HS-27A (cell line): ENCODE results near the gene STC2.

Experiments used
- DNase-seq: peaks from one replicate; pipeline ENCODE4 v3.0.0-alpha.2; 2012; ENCODE audit warnings: low read depth, missing footprints

Gene STC2

DNA sequence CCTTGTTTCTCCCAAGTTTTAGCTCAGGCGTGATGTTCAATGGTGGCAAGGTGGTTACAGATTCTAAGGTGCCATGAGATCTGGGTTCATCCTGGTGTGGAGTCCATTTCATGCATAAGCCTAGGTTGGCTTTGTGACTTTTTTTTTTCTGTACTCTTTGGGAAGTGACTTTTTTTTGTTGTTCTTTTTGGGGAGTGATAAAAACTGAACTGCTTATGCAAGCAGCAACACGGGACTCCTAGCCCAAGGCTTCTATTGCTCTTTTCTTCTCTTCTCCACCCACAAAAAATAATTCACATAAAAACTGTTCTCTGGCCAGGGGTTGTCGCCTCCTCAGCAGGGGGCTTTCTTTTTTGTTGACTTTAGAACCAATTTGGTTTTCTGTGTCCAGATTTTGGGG, 15.4 kb downstream of the STC2 start:
- DNase-seq = no peak

DNA sequence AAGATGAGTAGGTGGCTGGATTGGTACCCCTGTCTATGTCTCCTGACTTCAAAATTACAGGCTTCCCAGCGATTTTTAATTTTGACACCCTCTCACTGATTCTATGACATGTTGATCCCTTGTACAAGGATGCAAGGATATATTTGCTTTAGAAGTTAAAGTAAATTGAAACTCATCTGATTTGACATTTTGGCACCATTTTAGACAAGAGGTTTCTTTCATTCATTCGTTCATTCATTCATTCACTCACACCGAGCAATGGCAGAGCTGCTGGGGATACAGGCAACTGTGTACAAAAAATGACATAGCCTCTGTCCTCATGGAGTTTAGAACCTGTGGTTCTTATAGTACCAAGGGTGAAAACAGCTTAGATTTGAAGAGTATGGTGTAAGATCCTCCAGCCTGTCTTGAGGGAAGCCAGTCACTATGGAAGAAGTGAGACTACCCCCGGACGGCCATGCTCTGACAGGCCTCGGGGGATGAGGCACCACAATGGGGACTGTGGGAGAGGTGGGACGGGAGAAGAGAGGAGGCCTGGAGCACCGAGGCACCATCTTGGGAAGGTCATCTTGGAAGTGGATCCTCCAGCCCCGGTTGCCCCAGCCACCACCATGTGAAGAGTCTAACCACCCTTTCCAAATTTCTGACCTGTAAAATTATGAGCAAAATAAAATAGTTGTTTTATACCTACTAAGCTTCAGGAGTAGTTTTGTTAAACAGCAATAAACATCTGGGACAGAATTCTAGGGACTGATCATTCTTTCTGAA, 16.2 kb downstream of the STC2 start:
- DNase-seq = no peak

DNA sequence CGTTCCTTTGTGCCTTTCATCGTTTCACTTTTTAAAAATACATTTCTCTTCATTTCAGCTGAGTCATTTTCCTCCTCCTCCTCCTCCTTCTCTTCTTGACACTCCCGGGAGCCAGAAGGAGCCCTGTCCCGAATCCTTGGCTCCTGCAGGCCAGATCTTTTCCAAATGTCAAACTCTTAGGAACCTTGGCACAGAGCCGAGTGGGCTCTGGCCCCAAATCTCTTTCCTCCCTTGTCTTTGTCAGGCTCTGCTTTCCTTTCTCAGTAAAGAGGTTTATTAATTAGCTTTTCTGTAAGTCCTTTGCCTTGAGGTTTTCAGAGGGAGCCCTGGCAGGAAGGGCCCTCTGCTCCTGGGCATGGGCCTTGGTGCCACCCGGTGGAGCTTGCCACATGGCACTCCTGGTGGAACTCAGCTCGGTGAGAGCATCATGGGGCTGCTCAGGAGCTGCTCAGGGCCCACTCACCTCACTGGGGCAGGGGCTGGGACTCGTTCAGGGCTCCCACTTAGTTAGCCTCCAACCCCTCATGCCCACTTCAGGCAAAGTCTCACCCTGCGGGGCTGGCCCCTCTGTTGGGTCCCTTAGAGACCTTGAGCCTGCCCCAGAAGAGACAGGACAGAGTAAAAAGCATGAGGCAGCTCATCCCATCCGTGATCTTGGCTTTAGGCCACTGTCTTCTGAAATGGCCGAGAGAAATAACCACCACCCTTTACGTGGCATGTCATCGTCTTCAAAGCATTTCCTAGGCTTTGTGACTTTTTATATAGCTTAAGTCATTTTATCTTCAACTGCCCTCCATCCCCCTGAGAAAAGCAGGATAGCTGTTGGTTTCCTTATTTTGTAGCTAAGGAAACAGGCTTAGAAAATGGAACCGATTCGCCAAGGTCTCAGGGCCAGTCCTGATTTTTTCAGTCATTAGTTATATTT, 17.1 kb downstream of the STC2 start:
- DNase-seq = no peak

DNA sequence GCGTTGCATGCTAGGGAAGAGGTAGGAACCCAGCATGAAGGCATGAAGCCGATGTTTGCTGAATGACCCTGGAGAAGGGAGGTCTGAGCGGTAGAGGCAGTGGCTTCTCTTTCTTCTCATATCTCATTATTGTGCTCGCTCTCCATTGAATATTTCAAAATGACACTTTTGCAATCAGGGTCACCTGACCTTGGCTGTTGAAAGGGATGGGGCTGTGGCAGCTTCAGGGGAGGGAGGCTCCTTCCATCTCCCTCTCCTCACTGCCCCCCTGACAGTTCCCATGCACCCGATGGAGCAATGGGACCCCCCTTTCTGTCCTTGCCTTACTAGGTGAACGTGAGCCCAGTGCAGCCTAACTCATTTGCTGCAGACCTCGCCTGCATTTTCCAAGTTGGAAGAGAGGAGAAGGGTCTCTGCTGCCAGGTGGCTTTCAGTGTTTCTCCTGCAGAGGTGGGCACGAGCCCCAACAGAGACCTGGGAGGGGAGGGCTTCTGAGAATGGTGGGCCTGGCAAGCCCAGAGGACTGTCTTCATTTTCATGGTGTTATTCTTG, 17.9 kb downstream of the STC2 start:
- DNase-seq = no peak

DNA sequence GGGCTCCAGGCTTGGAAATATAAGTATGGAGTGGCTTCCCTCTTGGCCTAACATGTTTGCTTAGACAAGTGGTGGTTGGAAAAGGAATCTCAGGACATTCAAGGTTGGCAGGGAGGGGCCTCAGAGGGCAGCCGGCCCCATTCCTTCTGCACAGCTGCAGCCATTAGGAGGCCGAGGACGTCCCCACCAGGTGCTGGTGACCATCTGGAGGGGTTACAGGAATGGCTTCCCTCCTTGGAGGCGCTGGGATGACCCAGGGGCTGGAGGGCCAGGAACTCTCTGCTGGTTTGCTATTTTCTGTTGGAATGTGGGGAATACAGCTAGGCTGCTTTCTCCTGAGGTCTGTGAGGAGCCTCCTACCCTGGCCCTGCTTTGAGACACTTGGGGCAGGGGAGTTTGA, 18.5 kb downstream of the STC2 start:
- DNase-seq = no peak

DNA sequence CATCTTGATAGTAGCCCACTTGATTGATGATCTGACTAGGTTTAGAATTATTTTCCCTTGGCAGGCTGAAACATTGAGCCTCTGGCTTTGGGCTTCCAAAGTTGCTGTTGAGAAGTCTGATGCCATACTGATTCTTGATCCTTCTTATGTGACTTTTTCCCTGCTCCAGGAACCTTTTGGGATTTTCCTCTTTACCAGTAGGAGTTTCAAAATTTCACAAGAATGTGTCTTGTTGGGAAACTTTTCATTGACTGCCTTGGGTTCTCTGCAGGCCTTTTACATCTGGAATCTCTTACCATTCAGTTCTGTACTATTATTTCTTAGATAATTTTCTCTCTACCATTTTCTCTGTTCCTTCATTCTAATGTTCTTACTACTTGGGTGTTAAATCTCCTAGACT, 20.0 kb downstream of the STC2 start:
- DNase-seq = no peak

DNA sequence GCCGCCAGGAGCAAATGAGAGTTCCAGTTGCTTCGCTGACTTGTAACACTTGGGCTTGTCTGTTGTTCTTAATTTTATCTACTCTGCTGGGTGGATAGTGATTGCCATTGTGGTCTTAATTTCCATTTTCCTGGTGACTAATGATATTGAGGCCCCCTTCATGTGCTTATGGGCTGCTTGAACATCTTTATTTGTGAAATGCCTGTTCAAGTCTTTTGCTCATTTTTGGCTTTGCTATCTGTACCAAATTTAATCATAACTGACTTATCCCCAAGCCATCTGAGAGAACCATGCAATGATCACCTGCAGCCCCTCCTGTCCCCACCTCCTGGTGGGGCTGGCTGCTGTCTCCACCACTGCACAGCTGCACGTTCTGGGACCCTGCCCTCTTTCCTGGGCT, 20.5 kb downstream of the STC2 start:
- DNase-seq = no peak

DNA sequence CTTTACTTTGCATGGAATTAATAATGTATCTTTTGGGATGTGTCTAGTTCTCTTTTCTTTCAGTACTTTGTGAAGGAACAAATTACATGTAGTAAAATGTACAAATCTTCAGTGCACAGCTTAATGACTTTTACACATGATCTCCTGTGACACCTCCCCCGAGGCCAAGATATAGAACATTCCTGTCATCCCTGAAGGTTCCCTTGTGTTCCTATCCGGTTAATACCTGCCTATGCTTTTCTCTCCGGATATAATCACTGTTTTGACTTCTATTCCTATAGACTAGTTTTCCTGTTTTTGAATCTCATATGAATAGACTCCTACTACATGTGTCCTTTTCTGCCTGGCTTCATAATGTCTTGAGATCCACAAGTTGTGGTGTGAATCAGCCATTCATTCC, 21.5 kb downstream of the STC2 start:
- DNase-seq = no peak

DNA sequence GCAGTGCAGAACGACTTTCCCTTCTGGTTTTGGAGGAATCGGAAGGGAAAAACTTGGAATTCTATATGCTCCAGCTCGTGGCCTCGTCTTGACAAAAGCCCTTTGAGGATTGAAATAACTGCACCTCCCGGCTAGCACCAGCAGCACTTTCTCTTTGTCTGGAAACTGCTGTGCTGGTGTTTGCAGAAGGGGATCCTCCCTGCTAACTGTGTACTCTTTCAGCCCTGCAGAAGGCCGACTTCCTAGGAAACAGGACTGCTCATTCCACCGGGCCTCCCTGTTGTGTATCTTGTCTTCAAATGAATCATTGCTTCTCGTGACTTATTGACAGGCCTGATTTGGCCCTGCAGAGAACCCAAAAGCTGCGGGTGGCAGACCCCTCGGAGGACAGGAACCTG, 23.6 kb downstream of the STC2 start:
- no peak for DNase-seq

DNA sequence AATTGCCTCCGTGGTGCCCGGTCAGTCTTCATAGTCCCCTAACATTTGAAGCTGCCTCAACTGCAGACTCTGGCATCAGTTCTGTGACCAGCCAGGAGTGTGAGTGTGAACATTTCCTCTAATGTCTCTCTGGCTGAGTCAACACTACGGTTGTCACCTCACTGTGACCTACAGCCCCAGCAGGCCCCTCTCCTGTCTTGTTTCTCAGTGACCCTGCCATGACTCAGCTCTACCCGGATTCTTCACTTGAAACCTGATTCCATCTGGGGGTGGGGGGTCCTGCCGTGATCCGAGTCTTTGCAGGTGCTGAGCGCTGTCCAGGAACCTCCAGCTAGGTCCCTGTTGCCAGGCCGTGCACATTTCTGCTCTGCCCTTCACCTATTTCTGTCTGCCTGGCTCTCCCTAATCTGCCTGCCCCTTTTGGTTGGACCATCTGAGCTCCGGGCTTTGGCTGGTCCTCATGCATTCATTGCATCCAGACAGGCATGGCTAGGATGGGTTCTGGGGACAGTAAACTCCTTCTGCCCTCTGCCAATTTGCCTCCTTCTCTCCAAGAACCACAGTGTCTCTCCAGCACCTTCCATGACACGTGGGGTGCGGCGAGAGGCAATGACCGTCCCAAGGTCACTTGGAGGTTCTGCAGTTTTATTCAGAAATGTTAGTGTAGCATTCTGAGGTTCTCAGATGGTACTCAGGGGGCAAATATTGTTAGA, 24.2 kb downstream of the STC2 start:
- no peak for DNase-seq

DNA sequence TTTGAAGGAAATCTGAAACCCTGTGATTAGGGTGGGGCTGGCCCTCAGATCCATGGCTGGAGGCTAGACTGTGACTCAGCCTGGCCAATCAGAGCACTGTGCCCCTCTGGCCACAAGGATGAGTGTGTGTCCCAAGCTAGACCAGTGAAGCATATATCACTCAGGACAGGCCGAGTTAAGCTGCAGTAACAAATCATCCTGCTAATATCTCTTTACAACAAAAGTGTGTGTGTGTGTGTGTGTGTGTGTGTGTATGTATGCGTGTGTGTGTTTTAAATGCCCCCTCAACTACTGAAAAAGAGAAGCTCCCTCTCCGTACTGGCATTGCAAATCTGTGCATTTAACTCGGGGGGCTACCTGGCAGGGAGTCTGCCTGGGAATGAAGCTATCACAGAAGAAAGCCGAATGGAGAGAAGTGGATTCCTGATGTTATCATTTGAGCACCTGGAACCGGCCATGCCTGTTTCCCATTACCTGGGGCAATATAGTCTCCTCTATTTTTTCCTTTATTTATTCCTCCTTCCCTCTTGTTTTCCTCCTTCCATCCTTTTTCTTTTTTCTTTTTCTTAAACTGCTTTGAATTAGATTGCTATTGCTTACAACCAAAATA, 25.6 kb downstream of the STC2 start:
- no peak for DNase-seq

DNA sequence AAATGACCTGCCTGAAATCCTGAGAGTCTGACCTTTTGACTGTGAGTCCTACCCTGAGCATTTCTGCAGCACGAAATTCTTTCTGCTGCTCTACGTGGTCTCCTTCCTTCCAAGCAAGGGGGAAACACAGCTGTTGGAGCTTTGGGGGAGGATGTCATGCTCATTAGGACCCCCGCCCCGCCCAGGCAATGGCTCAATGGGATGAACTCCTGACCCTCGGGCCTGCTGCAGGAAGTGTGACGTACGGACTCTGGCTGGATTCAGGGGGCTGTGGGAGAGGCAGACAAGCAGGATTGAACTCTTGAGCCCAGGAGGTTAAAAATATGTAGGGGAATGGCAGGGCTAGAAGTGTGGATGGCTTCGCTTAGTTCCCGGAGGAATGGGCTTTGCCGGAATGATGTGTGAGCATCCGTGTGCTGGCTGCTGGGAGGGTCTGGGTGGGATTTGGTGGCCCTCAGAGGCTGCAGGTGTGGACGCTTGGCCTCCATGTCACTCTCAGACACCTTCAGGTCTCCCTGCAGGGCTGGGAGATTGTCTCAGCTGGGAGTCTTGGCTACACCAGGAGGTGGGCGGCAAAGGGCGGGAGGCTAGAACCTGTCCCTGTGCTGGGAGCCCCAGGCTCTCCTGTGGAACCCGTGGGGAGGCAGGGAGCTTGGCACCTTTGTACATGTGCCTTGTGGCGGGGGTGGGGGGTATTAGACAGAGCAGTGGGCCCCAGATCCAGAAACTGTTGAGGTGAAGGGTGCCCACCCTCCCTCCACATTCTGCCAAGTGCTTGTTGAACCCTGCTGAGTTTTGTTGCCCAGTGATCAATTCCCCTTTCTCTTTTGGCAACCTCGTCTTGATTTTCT, 26.3 kb downstream of the STC2 start:
- DNase-seq = no peak

DNA sequence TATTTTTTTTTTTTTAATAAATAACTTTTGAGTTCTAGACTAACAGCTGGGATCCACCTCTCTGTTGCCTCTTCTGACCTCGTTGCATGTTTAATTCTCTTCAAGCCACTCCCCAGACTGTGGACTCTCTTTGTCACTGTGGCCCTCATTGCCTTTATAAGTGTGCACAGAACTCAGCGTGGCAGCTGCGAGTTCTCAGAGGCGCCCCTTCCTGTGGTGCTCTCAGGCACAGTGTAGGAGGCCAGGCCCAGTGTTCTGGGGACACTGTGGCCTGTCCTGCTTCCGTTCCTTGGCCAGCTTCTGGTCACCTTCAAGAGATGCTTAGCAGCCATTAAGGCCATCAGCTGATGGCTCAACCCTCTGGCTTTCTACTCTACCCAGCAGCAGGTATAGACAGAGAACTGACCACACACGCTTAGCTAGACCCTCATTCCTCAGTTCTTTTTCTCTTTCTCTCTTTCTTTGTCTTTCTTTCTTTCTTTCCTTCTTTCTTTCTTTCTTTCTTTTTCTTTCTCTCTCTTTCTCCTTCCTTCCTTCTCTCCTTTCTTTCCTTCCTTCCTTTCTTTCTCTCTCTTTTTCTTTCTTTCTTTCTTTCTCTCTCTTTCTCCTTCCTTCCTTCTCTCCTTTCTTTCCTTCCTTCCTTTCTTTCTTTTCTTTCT, 27.7 kb downstream of the STC2 start:
- DNase-seq = no peak

DNA sequence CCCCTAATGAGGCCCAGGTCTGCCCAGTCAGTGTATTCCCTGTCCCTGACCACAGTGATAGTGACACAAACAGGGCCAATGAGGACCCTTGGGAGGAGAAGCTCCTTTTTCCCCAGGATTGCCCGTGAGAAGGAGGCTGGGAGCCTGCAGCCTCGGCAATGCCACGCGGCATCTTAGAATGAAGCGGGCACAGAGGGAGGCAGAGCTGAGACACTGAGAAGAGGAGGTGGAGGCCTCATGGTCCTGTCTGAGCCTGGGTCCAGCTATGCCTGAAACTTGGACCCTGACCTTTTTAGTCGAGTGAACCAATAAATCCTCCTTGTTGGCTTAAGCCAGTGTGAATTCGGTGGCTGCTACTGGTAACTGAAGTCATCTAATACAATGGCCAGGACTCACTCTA, 28.4 kb downstream of the STC2 start:
- DNase-seq = no peak

DNA sequence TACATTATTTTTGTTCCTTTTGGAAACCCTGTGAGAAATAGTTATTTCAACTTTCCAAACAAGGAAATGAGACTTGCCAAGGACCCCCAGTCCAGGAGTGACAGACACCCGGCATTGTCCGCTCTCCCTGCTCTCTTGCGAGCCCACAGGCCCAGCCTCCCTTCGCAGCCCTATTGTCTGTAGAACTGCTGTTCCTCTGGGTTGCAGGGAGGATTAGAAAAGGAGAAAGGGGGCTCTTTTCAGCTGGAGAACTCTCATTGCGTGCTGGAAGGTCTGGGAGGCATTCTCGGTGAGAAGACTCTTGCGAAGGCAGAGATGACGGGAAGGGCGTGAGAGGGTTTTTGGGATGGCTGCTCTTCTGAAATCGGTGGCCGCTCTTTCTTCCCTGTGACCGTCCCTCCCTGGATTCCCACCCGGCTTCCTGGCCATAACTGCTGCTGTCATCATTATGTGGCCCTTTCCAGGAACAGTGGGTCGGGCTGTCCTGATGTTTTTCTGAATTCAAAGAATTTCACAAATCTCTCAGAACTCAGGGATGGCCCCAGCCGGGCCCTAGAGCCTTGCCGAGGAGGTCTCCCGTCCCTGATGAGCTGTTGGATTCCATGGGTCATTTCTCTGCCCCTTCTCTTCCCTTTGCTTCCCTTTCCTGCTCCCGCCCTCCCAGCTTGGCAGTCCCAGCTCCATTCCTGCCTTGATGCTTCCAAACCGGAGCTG, 29.8 kb downstream of the STC2 start:
- DNase-seq = no peak

DNA sequence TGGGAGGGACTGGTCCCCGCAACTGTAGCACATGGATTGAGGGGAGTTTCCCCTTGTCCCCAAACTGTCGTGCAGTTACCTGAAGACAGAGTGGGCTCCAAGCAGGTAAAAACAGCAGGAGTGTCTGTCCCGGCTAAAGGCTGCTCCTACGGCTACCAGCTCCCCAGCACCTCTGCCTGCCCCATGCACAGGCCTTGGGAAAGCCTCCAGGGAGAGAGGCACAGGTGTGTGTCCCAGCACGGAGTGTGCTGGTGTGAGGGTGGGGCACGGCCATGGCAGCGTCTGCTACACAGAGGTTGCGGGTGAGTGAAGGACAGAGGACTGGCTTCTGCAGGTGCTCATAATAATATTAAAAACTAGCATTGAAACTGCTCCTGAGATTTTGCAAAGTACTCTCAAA, 30.4 kb downstream of the STC2 start:
- no peak for DNase-seq

DNA sequence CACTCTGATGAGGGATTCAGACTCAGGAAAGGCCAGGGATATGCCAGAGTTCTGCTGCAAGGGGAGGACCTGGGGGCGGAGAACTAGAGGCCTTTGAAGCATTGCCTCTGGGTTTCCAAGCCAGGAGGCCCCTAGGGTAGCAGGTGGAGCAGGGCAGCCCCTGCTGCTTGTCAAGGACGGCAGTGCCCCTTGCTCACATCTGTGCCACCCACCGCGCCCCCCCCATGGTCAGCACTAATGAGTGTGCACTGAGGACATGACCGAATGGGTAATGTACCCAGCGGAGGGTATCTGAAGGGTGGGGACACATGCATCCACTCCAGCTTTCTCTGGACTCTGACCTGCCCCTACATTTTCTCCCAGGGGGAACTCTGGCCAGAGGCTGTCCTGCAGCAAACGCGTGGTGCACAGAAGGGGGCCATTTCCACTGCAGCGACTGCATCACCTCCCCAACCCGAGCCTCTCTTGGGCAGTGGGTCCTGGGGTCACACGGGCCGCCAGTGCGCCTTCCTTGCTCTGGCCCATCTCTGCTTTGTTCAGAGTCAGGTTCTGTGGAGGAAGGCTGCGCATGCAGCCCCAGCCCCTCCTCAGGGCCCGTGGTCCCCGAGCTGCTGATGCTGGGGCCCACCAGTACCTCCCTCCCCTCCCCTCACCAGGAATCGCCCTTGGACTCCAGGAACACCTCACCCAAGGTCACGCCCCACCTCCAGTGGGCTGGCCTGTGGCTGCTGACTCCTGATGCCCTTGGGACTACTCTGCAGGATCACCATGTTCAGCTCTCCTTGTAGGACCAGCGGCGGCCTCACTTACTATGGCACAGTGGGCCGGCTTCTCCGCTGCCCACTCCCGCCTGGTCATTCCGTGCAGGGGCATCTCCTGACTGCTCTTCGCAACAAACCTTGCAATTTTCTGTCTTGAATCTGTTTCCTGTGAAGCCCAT, 31.2 kb downstream of the STC2 start:
- DNase-seq = no peak

DNA sequence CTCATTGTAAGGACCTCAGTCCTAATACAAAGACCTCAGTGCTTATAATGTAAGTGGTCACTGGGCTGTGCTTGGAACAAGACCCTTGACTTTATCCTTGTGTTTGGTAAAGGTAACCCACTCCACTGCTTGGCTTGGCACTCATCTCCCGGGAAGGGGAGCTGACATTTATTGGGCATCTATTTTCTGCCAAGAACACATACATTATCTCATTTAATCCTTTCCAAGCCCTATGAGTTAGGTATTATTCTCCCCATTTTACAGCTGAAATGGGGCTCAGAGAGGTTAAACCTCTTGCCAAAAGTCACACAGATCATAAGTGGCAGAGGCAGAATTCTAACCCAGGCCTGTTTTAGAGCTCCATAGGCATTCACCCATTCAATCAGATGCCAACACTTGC, 32.4 kb downstream of the STC2 start:
- no peak for DNase-seq
